ENCODE data around the gene SLC2A13. TPM values are rescaled to one million over a fixed set of nuclear protein-coding genes. Genes with fewer than 3 reads are reported as not detected.
A peak's percentile ranks its signal among the peaks of the same experiment; 100 is the strongest.

The SLC2A13 gene
- polyA plus RNA-seq, 1 experiment = 3.1 TPM

GRCh38 chr12:39958377-39958776, 147.5 kb downstream of the SLC2A13 start:
- ChIA-PET CTCF (no interaction called here), POLR2A (no interaction called here)
- H3K27me3 ChIP-seq (ENCODE audit: control insufficient read depth, insufficient read depth, low read length) = no peaks in the 10 kb centered on the region
- H3K4me3 ChIP-seq (ENCODE audit: low read depth, low read length) = no peak overlapping the region
- H3K9me3 ChIP-seq (ENCODE audit: control insufficient read depth, insufficient read depth, low read length) = no peaks in the 10 kb centered on the region; the same call in 1 of the 2 replicates
- no peak overlapping the region for H3K27ac ChIP-seq (ENCODE audit: low read depth, low read length)
- DNase-seq (ENCODE audit: low read depth, low spot score) = no peak
- 0 out of 2 replicates have a peak, but pooled peaks have one; percentile 3 for TF ChIP-seq CTCF (IDR thresholded peaks at IDR 0.05; ENCODE audit: low read depth, low read length)

GRCh38 chr12:39956725-39957124, 149.2 kb downstream of the SLC2A13 start:
- DNase-seq (ENCODE audit: low read depth, low spot score) = no peak
- H3K27ac ChIP-seq (ENCODE audit: low read depth, low read length) = no peak overlapping the region
- TF ChIP-seq CTCF (IDR thresholded peaks at IDR 0.05; ENCODE audit: low read depth, low read length) = no peak
- CTCF ChIA-PET = no interaction called here
- POLR2A ChIA-PET = no interaction called here
- H3K27me3 ChIP-seq (ENCODE audit: control insufficient read depth, insufficient read depth, low read length) = no peaks in the 10 kb centered on the region
- no peak overlapping the region for H3K4me3 ChIP-seq (ENCODE audit: low read depth, low read length)
- H3K9me3 ChIP-seq (ENCODE audit: control insufficient read depth, insufficient read depth, low read length) = no peaks in the 10 kb centered on the region; the same call in 1 of the 2 replicates

GRCh38 chr12:39946361-39947280, 159.3 kb downstream of the SLC2A13 start:
- no peak for TF ChIP-seq CTCF (IDR thresholded peaks at IDR 0.05; ENCODE audit: low read depth, low read length)
- no peak for DNase-seq (ENCODE audit: low read depth, low spot score)
- POLR2A ChIA-PET = no interaction called here
- Histone ChIP-seq H3K27me3 (ENCODE audit: control insufficient read depth, insufficient read depth, low read length) (no peaks in the 10 kb centered on the region), H3K4me3 (ENCODE audit: low read depth, low read length) (no peak overlapping the region), H3K9me3 (ENCODE audit: control insufficient read depth, insufficient read depth, low read length) (0 out of 2 replicates have a peak, but pooled peaks cover 6% of the 10 kb centered on the region), H3K27ac (ENCODE audit: low read depth, low read length) (no peak overlapping the region)
- CTCF ChIA-PET = no interaction called here

- H3K27me3 ChIP-seq (ENCODE audit: control insufficient read depth, insufficient read depth, low read length) = no peaks in the 10 kb centered on the region
- H3K9me3 ChIP-seq (ENCODE audit: control insufficient read depth, insufficient read depth, low read length) = no peaks in the 10 kb centered on the region
- no peak overlapping the region for H3K27ac ChIP-seq (ENCODE audit: low read depth, low read length)
- CTCF ChIA-PET = no interaction called here
- no peak overlapping the region for H3K4me3 ChIP-seq (ENCODE audit: low read depth, low read length)
- POLR2A ChIA-PET = no interaction called here
- DNase-seq (ENCODE audit: low read depth, low spot score) = no peak
- no peak for TF ChIP-seq CTCF (IDR thresholded peaks at IDR 0.05; ENCODE audit: low read depth, low read length)
Observed at GRCh38 chr12:39937119-39937518, 168.8 kb downstream of the SLC2A13 start.

GRCh38 chr12:39935839-39936238, 170.0 kb downstream of the SLC2A13 start:
- POLR2A ChIA-PET = no interaction called here
- Histone ChIP-seq H3K9me3 (ENCODE audit: control insufficient read depth, insufficient read depth, low read length) (no peaks in the 10 kb centered on the region), H3K4me3 (ENCODE audit: low read depth, low read length) (no peak overlapping the region), H3K27ac (ENCODE audit: low read depth, low read length) (no peak overlapping the region), H3K27me3 (ENCODE audit: control insufficient read depth, insufficient read depth, low read length) (no peaks in the 10 kb centered on the region)
- no peak for TF ChIP-seq CTCF (IDR thresholded peaks at IDR 0.05; ENCODE audit: low read depth, low read length)
- DNase-seq (ENCODE audit: low read depth, low spot score) = no peak
- CTCF ChIA-PET = no interaction called here

All from AG04450 (cell line).